ENCODE measurements around the gene TOMM22.
"Not testable (repeated sequence)": the region's sequence is repeated elsewhere in the genome, so short reads cannot be mapped to it uniquely, and the experiment has no call there.

The TOMM22 gene

DNA sequence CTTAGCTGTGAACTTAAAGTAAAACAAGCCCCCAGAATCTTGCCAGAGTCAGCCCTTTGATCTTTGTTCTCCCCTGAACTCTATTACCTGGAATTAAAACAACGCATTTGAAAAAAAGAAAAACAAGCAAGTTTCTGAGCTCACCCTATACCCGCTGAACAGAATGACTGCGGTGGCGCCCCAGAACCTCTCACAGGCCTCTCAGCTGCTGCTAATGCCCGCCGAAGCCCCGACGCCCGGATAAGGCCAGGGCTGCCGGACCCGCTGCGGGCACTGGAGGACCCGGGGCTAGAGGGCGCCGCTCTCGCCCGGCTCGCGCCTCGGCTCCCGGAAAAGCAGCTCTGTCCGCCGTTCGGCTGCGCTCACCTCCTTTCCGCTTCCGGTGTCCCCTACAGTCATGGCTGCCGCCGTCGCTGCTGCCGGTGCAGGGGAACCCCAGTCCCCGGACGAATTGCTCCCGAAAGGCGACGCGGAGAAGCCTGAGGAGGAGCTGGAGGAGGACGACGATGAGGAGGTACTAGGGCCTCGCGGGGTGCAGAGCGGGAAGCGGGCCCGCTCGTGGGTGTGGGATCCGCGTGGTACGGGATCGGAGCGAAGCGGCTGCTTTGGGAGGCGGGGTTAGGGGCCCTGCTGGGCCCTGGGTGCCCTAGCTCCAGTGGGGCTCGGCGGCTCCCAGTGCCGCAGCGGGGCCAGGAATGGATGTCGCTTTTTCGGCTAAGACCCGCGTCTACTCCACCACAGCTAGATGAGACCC, at the start of gene TOMM22:
Gene TOMM22, plus strand, starts transcription at position 376 of the 754 bp plus-strand sequence. Its CDS starts 22 bp downstream, at position 398.
- no peaks in the 10 kb centered on the region for H3K27me3 Mint-ChIP-seq (ENCODE audit: low read depth)
- peaks cover 21% of the 10 kb centered on the region for H3K4me1 Mint-ChIP-seq
- peak within 1 kb of the TSS; percentile 99 for H3K4me3 Mint-ChIP-seq
- peaks cover 5% of the 10 kb centered on the region for H3K9me3 Mint-ChIP-seq
- TF ChIP-seq, protein P1, sequence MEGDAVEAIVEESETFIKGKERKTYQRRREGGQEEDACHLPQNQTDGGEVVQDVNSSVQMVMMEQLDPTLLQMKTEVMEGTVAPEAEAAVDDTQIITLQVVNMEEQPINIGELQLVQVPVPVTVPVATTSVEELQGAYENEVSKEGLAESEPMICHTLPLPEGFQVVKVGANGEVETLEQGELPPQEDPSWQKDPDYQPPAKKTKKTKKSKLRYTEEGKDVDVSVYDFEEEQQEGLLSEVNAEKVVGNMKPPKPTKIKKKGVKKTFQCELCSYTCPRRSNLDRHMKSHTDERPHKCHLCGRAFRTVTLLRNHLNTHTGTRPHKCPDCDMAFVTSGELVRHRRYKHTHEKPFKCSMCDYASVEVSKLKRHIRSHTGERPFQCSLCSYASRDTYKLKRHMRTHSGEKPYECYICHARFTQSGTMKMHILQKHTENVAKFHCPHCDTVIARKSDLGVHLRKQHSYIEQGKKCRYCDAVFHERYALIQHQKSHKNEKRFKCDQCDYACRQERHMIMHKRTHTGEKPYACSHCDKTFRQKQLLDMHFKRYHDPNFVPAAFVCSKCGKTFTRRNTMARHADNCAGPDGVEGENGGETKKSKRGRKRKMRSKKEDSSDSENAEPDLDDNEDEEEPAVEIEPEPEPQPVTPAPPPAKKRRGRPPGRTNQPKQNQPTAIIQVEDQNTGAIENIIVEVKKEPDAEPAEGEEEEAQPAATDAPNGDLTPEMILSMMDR (IDR thresholded peaks at IDR 0.05; ENCODE audit: unreplicated experiment in 3 of 3), result peak; percentile 29 to 51 (median 35)
- H3K27ac Mint-ChIP-seq, result peak within 1 kb of the TSS; percentile 85 to 93 (median 86)
- peaks cover 51% of the 10 kb centered on the region for H3K36me3 Mint-ChIP-seq (ENCODE audit: low read depth)

DNA sequence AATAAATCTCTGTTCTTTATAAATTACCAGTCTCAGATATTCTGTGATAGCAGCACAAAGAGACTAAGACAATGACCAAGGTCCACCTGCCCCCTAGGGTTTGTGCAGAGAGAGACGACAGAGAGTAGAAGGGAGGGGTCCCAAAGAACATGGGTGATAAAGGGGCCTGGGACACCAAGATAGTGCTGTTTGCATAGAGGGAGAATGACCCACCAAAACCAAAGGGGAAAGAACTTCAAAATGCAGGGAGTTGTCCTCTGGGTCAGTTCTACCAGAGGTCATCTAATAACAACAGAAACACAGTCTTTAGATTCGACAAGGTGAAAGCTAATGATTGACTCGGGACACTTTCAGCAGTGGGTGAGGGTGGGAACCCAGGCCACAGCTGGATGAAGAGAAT, 49.2 kb upstream of the TOMM22 start:
- TF ChIP-seq, protein P1 (IDR thresholded peaks at IDR 0.05; ENCODE audit: unreplicated experiment in 3 of 3), result no peak
- Mint-ChIP-seq H3K27me3 (ENCODE audit: low read depth) (no peaks in the 10 kb centered on the region), H3K4me3 (no peak overlapping the region), H3K27ac (no peak overlapping the region), H3K9me3 (no peaks in the 10 kb centered on the region), H3K36me3 (ENCODE audit: low read depth) (peaks cover 39% of the 10 kb centered on the region), H3K4me1 (no peaks in the 10 kb centered on the region)

DNA sequence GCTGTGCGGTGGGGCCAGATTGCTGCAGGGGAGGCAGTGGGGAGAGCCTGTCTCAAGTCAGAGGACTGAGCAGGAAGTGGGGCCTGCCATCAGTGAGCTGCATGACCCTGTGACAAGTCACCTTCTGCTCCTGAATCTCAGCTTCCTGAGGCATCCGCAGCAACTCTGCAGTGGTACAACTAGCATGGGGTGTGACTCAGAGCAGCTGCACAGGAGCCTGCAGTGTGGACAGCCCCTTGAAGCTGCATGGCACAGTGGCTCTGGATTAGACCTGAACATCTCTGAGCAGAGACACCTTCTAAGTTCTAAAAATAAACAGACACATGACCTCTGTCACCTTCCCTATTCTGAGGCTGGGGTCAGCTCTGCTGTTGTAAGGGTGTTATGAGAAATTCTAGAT, 43.5 kb upstream of the TOMM22 start:
- Mint-ChIP-seq H3K27ac (peak overlapping the region; percentile 81 to 93 (median 90)), H3K4me3 (no peak overlapping the region), H3K36me3 (ENCODE audit: low read depth) (peaks cover 41% of the 10 kb centered on the region), H3K9me3 (no peaks in the 10 kb centered on the region), H3K27me3 (ENCODE audit: low read depth) (no peaks in the 10 kb centered on the region), H3K4me1 (no peaks in the 10 kb centered on the region)
- TF ChIP-seq, protein P1 (IDR thresholded peaks at IDR 0.05; ENCODE audit: unreplicated experiment in 3 of 3), result no peak

GRCh38 chr22:38638728-38639127, 43.0 kb upstream of the TOMM22 start:
- peaks cover 44% of the 10 kb centered on the region for H3K36me3 Mint-ChIP-seq (ENCODE audit: low read depth)
- H3K27me3 Mint-ChIP-seq (ENCODE audit: low read depth), result no peaks in the 10 kb centered on the region
- no peak overlapping the region for H3K4me3 Mint-ChIP-seq
- H3K27ac Mint-ChIP-seq, result peak overlapping the region; percentile 81 to 93 (median 90)
- H3K4me1 Mint-ChIP-seq, result no peaks in the 10 kb centered on the region
- TF ChIP-seq, protein P1 (IDR thresholded peaks at IDR 0.05; ENCODE audit: unreplicated experiment in 3 of 3), result no peak
- H3K9me3 Mint-ChIP-seq, result no peaks in the 10 kb centered on the region

DNA sequence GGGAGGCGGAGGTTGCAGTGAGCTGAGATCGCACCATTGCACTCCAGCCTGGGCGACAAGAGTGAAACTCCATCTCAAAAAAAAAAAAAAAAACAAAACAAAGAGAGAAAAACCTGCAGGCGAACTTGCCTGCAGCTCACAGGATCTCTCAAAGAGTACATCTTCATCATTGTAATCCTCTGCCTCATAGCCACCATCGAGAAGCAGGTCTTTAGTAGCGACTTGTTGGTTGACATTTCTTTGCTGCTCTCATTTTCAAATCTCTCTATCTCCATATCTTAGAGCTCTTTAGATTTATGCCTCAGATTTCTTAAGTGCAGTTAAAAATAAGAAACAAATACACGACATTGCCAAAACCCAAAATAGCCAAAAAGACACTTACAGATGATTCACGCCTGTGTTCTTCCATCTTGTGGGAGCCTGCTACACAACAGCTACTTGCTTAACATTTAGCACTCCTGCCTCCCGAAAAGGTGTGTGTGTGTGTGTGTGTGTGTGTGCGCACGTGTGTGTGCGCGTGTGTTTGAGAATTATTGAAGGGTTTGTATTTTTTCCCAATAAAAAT, 40.2 kb upstream of the TOMM22 start:
- Mint-ChIP-seq H3K36me3 (ENCODE audit: low read depth) (peaks cover 46% of the 10 kb centered on the region), H3K9me3 (no peaks in the 10 kb centered on the region), H3K27ac (no peak overlapping the region), H3K4me1 (no peaks in the 10 kb centered on the region), H3K27me3 (ENCODE audit: low read depth) (no peaks in the 10 kb centered on the region), H3K4me3 (no peak overlapping the region)
- TF ChIP-seq, protein P1 (IDR thresholded peaks at IDR 0.05; ENCODE audit: unreplicated experiment in 3 of 3), result no peak

GRCh38 chr22:38644245-38644644, 37.5 kb upstream of the TOMM22 start:
- H3K27me3 Mint-ChIP-seq (ENCODE audit: low read depth); H3K4me1 Mint-ChIP-seq; H3K4me3 Mint-ChIP-seq; H3K9me3 Mint-ChIP-seq; H3K27ac Mint-ChIP-seq: not testable (repeated sequence)
- peaks cover 56% of the 10 kb centered on the region for H3K36me3 Mint-ChIP-seq (ENCODE audit: low read depth)
